NCI-H2081 (cell line): ENCODE data around the gene MAL.
"Not testable (repeated sequence)": the region's sequence is repeated elsewhere in the genome, so short reads cannot be mapped to it uniquely, and the experiment has no call there.

ENCODE experiments used
- DNase-seq, 2 experiments: peaks; one replicate each; lab custom pipeline; 2025; lab: John Stamatoyannopoulos, UW

Gene MAL

DNA sequence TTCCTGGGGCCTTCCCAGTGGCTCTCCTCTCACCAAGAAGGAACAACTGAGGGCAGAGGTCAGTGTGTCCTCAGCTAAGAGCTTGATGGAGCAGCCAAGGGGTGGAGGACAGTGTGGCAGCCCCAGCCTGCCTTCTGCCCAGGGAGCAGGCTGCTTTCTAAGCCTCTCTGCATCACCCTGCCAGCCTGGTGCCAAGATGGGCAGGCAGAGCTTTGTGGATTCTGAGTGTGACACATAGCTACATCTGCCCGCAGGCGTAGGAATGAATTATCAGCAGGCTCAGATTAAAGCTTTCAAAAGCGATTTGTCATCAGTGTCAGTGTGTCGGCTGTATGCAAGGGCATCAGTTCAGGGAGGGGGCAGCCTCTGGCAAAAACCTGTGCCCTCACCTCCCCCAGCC, 8.7 kb downstream of the MAL start:
- DNase-seq: no peak

GRCh38 chr2:95034818-95035217, 9.3 kb downstream of the MAL start:
- no peak for DNase-seq

GRCh38 chr2:95036596-95037383, 11.3 kb downstream of the MAL start:
- no peak for DNase-seq

DNA sequence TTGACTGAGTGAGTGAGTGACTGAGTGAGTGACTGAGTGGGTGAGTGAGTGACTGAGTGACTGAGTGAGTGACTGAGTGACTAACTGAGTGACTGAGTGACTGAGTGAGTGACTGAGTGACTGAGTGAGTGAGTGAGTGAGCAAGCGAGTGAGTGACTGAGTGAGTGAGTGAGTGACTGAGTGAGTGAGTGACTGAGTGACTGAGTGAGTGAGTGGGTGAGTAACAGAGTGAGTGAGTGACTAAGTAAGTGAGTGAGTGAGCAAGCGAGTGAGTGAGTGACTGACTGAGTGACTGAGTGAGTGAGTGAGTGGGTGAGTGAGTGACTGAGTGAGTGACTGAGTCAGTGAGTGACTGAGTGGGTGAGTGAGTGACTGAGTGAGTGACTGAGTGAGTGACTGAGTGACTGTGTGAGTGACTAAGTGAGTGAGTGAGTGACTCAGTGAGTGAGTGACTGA, 11.9 kb downstream of the MAL start:
- no peak for DNase-seq

DNA sequence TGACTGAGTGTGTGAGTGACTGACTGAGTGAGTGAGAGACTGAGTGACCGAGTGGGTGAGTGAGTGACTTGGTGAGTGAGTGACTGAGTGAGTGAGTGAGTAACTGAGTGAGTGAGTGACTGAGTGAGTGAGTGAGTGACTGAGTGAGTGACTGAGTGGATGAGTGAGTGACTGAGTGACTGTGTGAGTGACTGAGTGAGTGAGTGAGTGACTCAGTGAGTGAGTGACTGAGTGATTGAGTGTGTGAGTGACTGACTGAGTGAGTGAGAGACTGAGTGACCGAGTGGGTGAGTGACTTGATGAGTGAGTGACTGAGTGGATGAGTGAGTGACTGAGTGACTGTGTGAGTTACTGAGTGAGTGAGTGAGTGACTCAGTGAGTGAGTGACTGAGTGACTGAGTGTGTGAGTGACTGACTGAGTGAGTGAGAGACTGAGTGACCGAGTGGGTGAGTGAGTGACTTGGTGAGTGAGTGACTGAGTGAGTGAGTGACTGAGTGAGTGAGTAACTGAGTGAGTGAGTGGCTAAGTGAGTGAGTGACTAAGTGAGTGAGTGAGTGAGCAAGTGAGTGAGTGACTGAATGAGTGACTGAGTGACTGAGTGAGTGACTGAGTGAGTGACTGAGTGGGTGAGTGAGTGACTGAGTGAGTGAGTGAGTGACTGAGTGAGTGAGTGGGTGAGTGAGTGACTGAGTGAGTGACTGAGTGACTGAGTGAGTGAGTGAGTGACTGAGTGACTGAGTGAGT, 12.5 kb downstream of the MAL start:
- not testable (repeated sequence) for DNase-seq

- no peak for DNase-seq
These were observed 13.3 kb downstream of the MAL start for GRCh38 chr2:95038635-95039298.

GRCh38 chr2:95039363-95039762, 13.9 kb downstream of the MAL start:
- DNase-seq: no peak

- DNase-seq: no peak
These were observed 14.5 kb downstream of the MAL start for GRCh38 chr2:95039978-95040377.

- no peak for DNase-seq
These were observed 14.9 kb downstream of the MAL start for GRCh38 chr2:95040426-95040825.

DNA sequence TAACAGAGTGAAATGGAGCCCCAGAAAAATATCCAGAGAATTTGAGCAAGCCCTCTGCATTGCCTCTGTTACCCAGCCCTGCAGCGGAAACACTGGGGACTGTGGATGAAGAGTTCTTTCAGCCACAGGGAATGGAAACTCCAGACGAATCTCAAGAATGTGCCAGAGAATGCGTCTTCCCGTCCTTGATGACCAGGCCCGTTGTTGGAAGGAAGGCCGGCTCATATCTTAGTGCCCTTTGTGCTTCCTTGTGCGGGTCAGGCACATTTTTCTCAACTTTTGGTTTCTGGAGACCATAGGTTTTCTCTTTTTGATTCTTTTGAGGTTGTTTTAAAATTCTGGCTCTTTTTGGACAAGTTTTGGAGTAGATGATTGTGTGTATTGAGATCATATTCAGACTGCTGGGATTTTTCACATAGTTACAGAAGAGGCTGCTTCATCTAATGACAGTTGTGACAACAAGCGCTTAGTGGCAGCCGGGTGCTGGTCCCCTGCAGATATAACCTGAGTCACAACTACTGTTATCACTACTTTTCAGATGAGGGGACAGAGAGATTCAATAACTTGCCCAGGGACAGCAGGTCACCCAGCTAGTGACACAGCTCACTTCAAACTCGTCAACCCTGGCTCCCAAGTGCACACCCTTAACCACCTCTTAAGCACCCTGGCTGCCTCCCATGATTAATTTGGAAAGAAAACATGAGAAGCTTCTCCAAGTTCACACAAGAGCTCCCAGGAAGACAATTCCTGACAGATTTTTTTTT, 15.7 kb downstream of the MAL start:
- DNase-seq: no peak

DNA sequence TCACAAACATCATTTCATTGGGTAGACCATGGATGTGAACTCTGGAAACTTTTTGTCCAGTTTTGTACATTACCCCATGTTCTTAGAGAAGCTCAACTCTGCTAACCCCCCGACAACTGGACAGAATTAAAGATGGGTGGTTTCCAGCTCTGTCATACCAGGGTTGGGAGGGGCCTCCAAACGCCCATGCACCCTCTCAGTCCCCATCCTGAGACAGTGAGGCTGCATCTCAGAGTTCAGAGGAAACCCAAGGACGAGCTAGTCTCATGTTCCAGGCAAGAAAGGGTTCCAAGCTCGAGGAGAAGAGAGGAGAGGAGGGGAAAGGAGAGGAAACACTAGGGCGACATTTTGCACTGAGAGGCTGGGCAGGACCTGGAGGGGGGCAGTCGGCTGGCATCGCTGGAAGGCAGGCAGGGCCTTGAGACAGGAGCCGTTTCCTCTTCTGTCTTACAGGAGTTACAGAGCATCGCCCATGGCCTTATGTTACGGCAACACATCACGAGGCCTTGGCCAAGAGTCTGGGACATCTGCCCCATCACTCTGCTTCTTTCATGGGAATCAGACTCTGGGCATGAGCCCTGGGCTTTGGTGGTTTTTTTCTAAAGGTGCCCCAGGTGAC, 16.4 kb downstream of the MAL start:
- no peak for DNase-seq

GRCh38 chr2:95042472-95043271, 17.2 kb downstream of the MAL start:
- peak in 1 of 2 experiments; percentile 81 for DNase-seq

GRCh38 chr2:95043300-95044093, 18.0 kb downstream of the MAL start:
- DNase-seq: peak; percentile 45 to 70

GRCh38 chr2:95044601-95045000, 19.1 kb downstream of the MAL start:
- DNase-seq: no peak

DNA sequence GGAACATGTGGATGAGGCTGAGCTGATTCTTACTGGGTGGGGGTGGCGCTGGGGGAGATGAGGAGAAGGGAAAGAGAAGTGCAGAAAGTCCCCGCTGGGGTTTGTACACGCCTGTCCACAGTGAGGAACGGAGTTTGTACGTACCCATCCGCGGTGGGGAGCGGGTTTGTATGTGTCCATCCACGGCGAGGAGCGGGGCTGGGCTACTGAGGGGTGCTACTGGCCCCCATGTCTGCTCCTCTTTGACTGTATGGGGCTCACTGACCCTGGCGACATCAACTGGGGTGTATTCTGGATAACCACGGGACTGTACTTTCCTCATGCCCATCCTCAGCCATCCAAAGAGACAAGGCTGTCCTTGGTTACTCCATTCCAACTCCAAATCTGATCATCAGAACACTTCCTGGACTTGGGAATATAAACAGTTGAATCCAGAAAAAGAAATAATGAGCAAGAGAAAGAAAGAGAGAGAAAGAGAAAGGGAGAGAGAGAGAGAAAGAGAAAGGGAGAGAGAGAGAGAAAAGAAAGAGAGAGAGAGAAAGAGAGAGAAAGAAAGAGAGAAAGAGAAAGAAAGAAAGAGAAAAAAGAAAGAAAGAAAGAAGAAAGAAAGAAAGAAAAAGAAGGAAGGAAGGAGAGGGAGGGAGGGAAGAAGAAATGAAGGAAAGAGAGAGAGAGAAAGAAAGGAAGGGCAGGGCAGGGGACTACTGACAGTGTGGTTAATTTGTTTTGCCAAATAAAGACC, 21.0 kb downstream of the MAL start:
- no peak for DNase-seq

- no peak for DNase-seq
These were observed 22.4 kb downstream of the MAL start for GRCh38 chr2:95047629-95048510.

DNA sequence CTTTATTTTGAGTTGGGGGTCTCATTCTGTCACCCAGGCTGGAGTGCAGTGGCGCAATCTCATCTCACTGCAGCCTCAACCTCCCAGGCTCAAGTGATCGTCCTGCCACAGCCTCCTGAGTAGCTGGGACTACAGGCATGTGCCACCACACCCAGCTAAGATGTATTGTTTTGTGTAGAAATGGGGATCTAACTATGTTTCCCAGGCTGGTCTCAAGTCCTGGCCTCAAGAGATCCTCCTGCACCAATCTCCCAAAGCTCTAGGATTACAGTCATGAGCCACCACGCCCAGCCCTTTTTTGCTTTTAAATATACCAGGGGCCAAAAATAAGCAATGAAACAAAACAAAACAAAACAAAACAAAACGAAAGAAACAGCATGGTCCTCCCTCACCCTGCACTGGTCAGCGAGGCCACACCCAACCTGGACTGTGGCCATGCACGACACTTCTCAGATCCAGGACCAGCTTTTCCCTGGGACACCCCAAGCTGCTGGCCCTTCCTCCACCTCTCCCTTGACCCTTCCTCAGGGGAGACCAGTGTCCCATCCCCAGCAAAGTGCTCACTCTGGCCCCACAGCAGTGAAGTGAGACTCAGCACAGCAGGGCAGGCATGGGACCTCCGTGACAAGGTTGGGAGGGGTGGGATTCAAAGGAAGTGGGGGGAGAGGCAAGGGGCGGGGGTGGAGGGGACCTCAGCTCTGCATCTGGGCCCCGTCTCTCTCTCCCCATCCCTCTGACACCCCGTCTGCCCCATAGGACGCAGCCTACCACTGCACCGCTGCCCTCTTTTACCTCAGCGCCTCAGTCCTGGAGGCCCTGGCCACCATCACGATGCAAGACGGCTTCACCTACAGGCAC, 23.5 kb downstream of the MAL start:
- DNase-seq: no peak

DNA sequence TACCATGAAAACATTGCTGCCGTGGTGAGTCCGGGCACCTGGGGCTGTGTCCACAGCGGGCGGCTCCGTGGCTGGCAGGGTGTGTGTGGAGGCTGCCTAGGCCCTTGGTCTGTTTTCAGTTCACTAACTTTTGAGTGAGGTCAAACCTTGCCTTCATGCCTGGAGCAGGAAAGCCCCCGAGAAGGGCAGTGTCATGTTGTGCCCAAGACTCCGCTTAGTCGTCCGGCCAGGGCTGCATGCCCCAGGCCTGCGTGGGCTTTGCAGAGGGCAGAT, 24.1 kb downstream of the MAL start:
- no peak for DNase-seq
